SK-N-SH (cell line): ENCODE results near the gene DBR1. TPM values are rescaled to one million over a fixed set of nuclear protein-coding genes. Genes with fewer than 3 reads are reported as not detected.

ENCODE experiments used
- CTCF ChIA-PET: fragments of 300-600, 350-600 bp; formaldehyde crosslinking; extraction: SDS; loops from one replicate; lab custom pipeline; 2021; lab: Yijun Ruan, JAX
- POLR2A ChIA-PET: fragments of 350-600 bp; sonication (Branson Sonifier 250); formaldehyde crosslinking; extraction: SDS; loops from one replicate; lab custom pipeline; 2020; ENCODE audit warnings: antibody characterized with exemption, inconsistent platforms; lab: Yijun Ruan, JAX
- DNase-seq: peaks from one replicate; pipeline ENCODE4 v3.0.0; 2012
- H2AFZ ChIP-seq: fragments of 200-600 bp; sonication (generic); 2 replicates; pipeline ENCODE4 v1.8.1; 2016; ENCODE audit warnings: antibody characterized with exemption, mild to moderate bottlenecking, low read depth
- H3F3A ChIP-seq: fragments of 200-600 bp; sonication (generic); replicated peaks from 2 replicates; pipeline ENCODE3; 2016; ENCODE audit warnings: antibody characterized with exemption, mild to moderate bottlenecking; ENCODE audit not compliant: insufficient read depth
- H3K27ac ChIP-seq, 2 experiments: fragments of 200-500 bp in 1 of 2; fragments of 200-600 bp in 1 of 2; sonication (Bioruptor generic) in 1 of 2; sonication (generic), shearing (Covaris generic) in 1 of 2; 2 replicates each; pipeline versions ENCODE4 v1.5.1 to v1.6.1; 2014 to 2016; ENCODE audit warnings: low read depth in 2 of 2, inconsistent platforms in 1 of 2, low read length in 1 of 2, mild to moderate bottlenecking in 1 of 2, mixed read lengths in 1 of 2
- H3K27me3 ChIP-seq: fragments of 200-600 bp; sonication (generic), shearing (Covaris generic); 2 replicates; pipeline ENCODE4 v1.6.1; 2016; ENCODE audit warnings: mixed run types; ENCODE audit not compliant: insufficient read depth
- H3K36me3 ChIP-seq, 2 experiments: fragments of 200-500 bp in 1 of 2; fragments of 200-600 bp in 1 of 2; sonication (Bioruptor generic) in 1 of 2; sonication (generic) in 1 of 2; replicated peaks in 1 of 2; 2 replicates each; pipeline versions ENCODE3 to v1.5.1; 2014 to 2016; ENCODE audit warnings: low read length in 1 of 2, mild to moderate bottlenecking in 1 of 2; ENCODE audit not compliant: insufficient read depth in 2 of 2, control insufficient read depth in 1 of 2
- H3K4me1 ChIP-seq, 2 experiments: fragments of 200-500 bp in 1 of 2; fragments of 200-600 bp in 1 of 2; sonication (Bioruptor generic) in 1 of 2; sonication (generic), shearing (Covaris generic) in 1 of 2; 2 replicates each; pipeline versions ENCODE4 v1.5.1 to v1.6.1; 2014 to 2016; ENCODE audit warnings: low read depth in 1 of 2, low read length in 1 of 2, mixed run types in 1 of 2; ENCODE audit not compliant: insufficient read depth in 2 of 2, control insufficient read depth in 1 of 2
- H3K4me2 ChIP-seq: fragments of 200-600 bp; sonication (generic), shearing (Covaris generic); 2 replicates; pipeline ENCODE4 v1.6.1; 2017; ENCODE audit warnings: mixed run types
- H3K4me3 ChIP-seq, 2 experiments: fragments of 200-500 bp in 1 of 2; fragments of 200-600 bp in 1 of 2; sonication (Bioruptor generic) in 1 of 2; sonication (generic), shearing (Covaris generic) in 1 of 2; 2 replicates each; pipeline versions ENCODE4 v1.5.1 to v1.8.1; 2014 to 2016; ENCODE audit warnings: low read depth in 2 of 2, inconsistent platforms in 1 of 2, low read length in 1 of 2, mild to moderate bottlenecking in 1 of 2, mixed read lengths in 1 of 2, moderate library complexity in 1 of 2
- H3K79me2 ChIP-seq: fragments of 200-600 bp; sonication (generic); 2 replicates; pipeline ENCODE4 v1.8.1; 2017; ENCODE audit warnings: mild to moderate bottlenecking; ENCODE audit not compliant: insufficient read depth
- H3K9ac ChIP-seq: fragments of 200-600 bp; sonication (generic); 2 replicates; pipeline ENCODE4 v1.6.1; 2017; ENCODE audit warnings: mixed run types
- H3K9me2 ChIP-seq: fragments of 200-600 bp; sonication (generic); 2 replicates; pipeline ENCODE4 v1.6.1; 2017; ENCODE audit warnings: mixed run types
- H3K9me3 ChIP-seq: fragments of 200-600 bp; sonication (generic); 2 replicates; pipeline ENCODE4 v1.6.1; 2017; ENCODE audit warnings: mixed run types, mild to moderate bottlenecking, moderate library complexity
- H4K20me1 ChIP-seq: fragments of 200-600 bp; sonication (generic); 2 replicates; pipeline ENCODE4 v1.6.1; 2017; ENCODE audit warnings: mild to moderate bottlenecking, mixed run types; ENCODE audit not compliant: insufficient read depth
- CTCF ChIP-seq: fragments of 200-600 bp; sonication (generic); IDR thresholded peaks from 2 replicates; pipeline ENCODE4 v1.6.1; 2017; ENCODE audit warnings: antibody characterized with exemption, mild to moderate bottlenecking, moderate library complexity
- FOXJ3 ChIP-seq: sonication (generic); formaldehyde crosslinking; IDR thresholded peaks from 2 replicates; pipeline ENCODE4 v1.5.1; 2020; ENCODE audit warnings: mild to moderate bottlenecking, missing genetic modification reagents
- GABPA ChIP-seq: IDR thresholded peaks from 2 replicates; pipeline ENCODE4 v1.4.0; 2012; ENCODE audit warnings: low read depth, mild to moderate bottlenecking
- IRF3 ChIP-seq: fragments of 150-350 bp; IDR thresholded peaks from 2 replicates; pipeline ENCODE4 v1.6.1; 2016; ENCODE audit warnings: mild to moderate bottlenecking, low read depth, low read length
- NRF1 ChIP-seq: IDR thresholded peaks from 2 replicates; pipeline ENCODE4 v1.6.1; 2012; ENCODE audit warnings: low read depth, mild to moderate bottlenecking, low read length
- RAD21 ChIP-seq: IDR thresholded peaks from 2 replicates; pipeline ENCODE4 v1.6.1; 2012; ENCODE audit warnings: mild to moderate bottlenecking, low read length
- REST ChIP-seq: IDR thresholded peaks from 2 replicates; pipeline ENCODE4 v1.6.1; 2012; ENCODE audit warnings: mild to moderate bottlenecking, low read depth, low read length, moderate library complexity
- RXRA ChIP-seq: IDR thresholded peaks from 2 replicates; pipeline ENCODE4 v1.4.0; 2012; ENCODE audit warnings: low read depth, mild to moderate bottlenecking, borderline replicate concordance
- USF1 ChIP-seq: IDR thresholded peaks from 2 replicates; pipeline ENCODE4 v1.4.0; 2012; ENCODE audit warnings: low read depth, borderline replicate concordance
- USF2 ChIP-seq: fragments of 150-350 bp; IDR thresholded peaks from 2 replicates; pipeline ENCODE4 v1.6.1; 2017; ENCODE audit warnings: antibody characterized with exemption, low read length, low read depth, borderline replicate concordance
- YY1 ChIP-seq: IDR thresholded peaks from 2 replicates; pipeline ENCODE4 v1.4.0; 2012; ENCODE audit warnings: low read depth, mild to moderate bottlenecking
- ZBTB33 ChIP-seq: IDR thresholded peaks from 2 replicates; pipeline ENCODE4 v1.4.0; 2012; ENCODE audit warnings: low read depth, borderline replicate concordance
- WGBS: methylation state at CpG from one replicate; pipeline ENCODE4 v1.1.6; 2017; ENCODE audit warnings: low lambda C conversion rate; 5-methylcytosine and 5-hydroxymethylcytosine counted together
- polyA plus RNA-seq, 3 experiments: library from polyadenylated mRNA; depleted of rRNA; stranded (reverse); fragments of >200 nt; gene quantifications; 2 replicates each; pipeline ENCODE4 v1.2.3, GENCODE V29; 2012

Gene DBR1
- polyA plus RNA-seq, 1 of the 3 experiments (the other 2 are of a cell fraction), result 9.2 TPM

- peak; percentile 56; the same call in 1 of the 2 replicates for TF ChIP-seq REST
- no peak for TF ChIP-seq IRF3
- TF ChIP-seq NRF1, result no peak
- TF ChIP-seq USF2, result no peak
- 0 out of 2 replicates have a peak, but pooled peaks have one; percentile 35 for TF ChIP-seq USF1
- peak; percentile 72 for TF ChIP-seq GABPA
- no peak for TF ChIP-seq RAD21
- TF ChIP-seq RXRA, result no peak
- peak; percentile 70 for TF ChIP-seq YY1
Observed at GRCh38 chr3:138174421-138175131, at the start of gene DBR1 (continued).

- POLR2A ChIA-PET, result no interaction called here
- Histone ChIP-seq H3K27me3 (no peaks in the 10 kb centered on the region), H4K20me1 (peaks cover 15% of the 10 kb centered on the region; the same call in 1 of the 2 replicates), H3K4me2 (no peak overlapping the region), H3K79me2 (peaks cover 35% of the 10 kb centered on the region; the same call in 1 of the 2 replicates), H3K27ac (no peak overlapping the region), H2AFZ (no peak overlapping the region), H3K4me1 (peaks cover 0 to 17% of the 10 kb centered on the region in 2 experiments; a peak in 2 of 4 replicates), H3K4me3 (no peak overlapping the region), H3K9ac (no peak overlapping the region), H3K9me2 (no peaks in the 10 kb centered on the region), H3K36me3 (peaks cover 41 to 53% of the 10 kb centered on the region in 2 experiments), H3F3A (no peaks in the 10 kb centered on the region), H3K9me3 (no peaks in the 10 kb centered on the region)
- WGBS, result 85% methylated on average over 2 of the region's 2 CpGs
- CTCF ChIA-PET, result no interaction called here
- DNase-seq, result no peak
- TF ChIP-seq IRF3 (no peak), FOXJ3 (CRISPR knock-in tag) (no peak), CTCF (no peak), ZBTB33 (no peak)
Observed at GRCh38 chr3:138222942-138223287, 48.2 kb upstream of the DBR1 start.
